NCI-H2227 treated with DMSO at 0.1 percent for 48 hours (cell line): ENCODE data around the gene SGK1.
"Not testable (repeated sequence)": the region's sequence is repeated elsewhere in the genome, so short reads cannot be mapped to it uniquely, and the experiment has no call there.

Source experiments
- DNase-seq: peaks from one replicate; lab custom pipeline; 2025; lab: John Stamatoyannopoulos, UW

SGK1 gene

DNA sequence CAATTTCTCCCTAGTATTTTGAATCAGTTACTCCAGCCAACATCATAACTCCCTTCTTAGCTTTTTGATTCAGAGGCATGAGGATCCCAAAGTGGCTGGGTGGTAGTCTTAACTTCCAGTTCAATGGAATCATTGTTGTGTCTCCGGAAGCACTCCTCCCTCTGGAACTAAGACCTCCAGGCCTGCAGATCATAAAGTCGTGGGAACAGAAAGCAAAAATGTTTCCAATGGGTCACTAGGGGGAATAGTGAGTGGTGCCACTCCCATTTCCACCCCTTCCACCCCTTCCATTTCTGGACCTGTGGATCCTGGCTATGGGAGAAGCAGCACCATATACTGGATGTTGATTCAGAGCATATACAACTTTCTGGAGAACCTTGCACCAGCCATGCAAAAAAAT lies 130.8 kb downstream of the SGK1 start:
- no peak for DNase-seq

GRCh38 chr6:134186355-134186754 lies 131.6 kb downstream of the SGK1 start:
- DNase-seq: no peak

DNA sequence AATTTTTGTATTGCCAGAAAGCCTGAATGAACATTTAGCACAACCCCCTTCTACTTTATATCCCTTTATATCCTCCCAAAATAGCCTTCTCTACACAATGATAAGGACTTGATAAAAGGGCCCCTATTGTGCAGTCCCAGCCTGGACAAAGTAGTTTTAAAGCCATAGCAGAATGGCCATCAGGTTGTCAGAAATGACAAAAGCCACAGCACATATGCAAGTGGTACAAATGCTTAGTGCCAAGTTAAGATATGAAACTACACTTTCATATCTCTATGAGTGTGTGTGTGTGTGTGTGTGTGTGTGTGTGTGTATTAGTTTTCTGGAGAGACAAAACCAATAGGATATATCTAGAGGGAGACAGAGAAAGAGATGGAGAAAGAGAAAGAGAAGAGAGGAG lies 132.6 kb downstream of the SGK1 start:
- no peak for DNase-seq

- DNase-seq: no peak
Measured at GRCh38 chr6:134183844-134184243, 134.1 kb downstream of the SGK1 start.

GRCh38 chr6:134182528-134182927 lies 135.4 kb downstream of the SGK1 start:
- peak; percentile 23 for DNase-seq

GRCh38 chr6:134181726-134182125 lies 136.2 kb downstream of the SGK1 start:
- DNase-seq: not testable (repeated sequence)

DNA sequence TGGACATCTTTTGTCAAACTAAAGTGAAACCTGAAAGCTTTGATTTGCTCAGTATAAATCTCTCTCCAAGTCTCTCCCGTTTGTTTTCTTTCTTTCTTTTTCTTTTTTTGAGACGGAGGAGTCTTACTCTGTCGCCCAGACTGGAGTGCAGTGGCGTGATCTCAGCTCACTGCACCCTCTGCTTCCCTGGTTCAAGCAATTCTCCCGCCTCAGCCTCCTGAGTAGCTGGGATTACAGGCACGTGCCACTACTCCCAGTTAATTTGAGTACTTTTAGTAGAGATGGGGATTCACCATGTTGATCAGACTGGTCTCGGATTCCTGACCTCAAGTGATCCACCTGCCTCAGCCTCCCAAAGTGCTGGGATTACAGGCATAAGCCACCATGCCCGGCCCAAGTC lies 136.7 kb downstream of the SGK1 start:
- DNase-seq: not testable (repeated sequence)

GRCh38 chr6:134180540-134180939 lies 137.4 kb downstream of the SGK1 start:
- DNase-seq: not testable (repeated sequence)

- peak; percentile 77 for DNase-seq
Measured at GRCh38 chr6:134178161-134179044, 139.5 kb downstream of the SGK1 start.

GRCh38 chr6:134177753-134178160 lies 140.2 kb downstream of the SGK1 start:
- no peak for DNase-seq

DNA sequence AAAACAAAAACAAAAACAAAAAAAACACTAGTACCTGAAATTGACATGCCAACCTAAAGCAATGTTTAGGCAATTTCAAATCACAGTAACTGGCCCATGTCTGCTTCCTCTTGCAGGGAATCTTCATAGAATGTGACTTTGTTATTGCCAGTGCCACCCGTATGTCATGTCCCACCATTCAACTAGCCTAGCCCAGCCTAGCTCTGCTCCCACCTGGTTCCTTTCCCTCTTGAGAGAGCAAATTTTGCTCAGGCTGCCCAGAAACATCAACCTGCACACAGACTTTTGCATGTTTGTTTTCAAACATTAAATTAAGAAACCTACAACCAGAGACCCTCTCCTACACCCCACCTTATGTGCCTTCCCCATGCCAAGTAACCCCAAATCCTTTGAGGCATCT lies 140.7 kb downstream of the SGK1 start:
- DNase-seq: no peak

- DNase-seq: no peak
Measured at GRCh38 chr6:134176264-134176975, 141.5 kb downstream of the SGK1 start.

DNA sequence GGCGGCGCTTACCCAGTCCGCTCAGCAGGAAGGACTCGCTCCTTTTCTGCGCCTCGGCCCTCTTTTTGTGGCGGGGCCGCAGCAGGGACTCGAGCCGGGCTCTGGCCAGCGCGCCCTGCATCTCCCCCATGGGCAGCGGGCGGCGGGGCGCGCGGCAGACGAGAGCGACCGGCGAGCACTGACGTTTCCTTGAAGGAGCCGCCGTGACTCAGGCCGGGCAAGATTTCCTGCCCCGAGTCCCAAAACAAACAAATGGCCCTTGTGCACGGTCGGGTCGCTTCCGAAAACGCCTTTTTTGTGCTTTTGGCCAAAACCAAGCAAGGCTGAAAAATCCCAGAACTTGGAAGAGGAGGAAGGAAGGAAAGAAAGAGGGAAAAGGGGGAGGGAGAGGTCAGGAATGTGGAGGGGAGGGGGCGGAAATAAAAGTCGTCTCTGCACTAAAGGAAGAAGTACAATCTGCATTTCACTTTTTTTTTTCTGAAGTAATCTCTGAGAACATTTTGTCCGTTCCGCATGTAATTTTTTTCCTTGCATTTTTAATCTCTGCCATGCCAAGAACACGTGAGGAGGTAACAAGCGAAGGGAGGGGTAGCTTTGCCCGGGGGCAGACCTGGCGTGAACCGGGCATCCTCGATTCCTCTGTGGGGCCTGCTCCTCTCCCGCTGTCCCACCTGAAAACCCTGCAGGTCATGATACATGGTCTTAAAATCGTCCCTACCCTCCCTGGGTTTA lies 142.2 kb downstream of the SGK1 start:
- DNase-seq: no peak

DNA sequence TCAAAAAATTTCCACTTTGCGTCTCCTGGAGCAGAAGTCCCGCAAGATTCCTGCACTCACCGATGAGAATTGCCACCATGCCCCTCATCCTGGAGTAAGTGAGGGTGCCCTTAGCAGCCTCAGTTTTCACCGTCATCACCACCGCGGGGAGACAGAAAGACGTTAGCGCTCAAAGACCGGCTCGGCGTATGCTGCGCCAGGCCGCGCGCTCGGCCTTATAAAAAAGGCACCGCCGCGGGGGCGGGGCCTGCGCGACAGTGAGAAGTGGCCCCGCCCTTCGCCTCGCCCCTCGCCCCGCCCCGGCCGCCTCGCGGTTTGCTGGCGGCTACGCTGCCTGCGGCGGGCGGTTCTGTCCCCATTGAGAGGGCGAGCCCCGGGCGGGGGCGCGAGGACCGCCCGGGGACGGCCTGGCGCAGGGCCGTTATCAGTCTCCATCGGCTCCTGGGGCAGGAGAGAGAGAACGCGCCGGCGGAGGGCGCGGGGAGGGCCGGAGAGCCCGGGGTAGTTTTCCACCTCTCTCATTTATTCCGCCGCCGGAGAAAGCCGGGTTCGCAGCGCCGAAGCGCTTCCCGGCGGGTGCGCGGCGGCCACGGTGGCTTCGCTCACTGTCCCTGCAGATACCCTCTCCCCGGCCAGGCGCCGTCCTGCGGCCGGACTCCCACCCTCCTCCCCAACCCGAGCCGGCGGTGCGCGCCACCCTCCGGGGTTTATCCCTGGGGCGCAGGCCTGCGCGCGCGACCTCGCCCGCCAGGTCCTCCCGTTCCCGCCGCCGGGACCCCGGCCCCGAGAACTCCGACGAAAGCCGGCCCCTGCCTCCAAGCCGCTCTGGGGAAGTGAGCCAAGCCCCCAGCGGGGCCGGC lies 143.0 kb downstream of the SGK1 start:
- peak; percentile 76 for DNase-seq

DNA sequence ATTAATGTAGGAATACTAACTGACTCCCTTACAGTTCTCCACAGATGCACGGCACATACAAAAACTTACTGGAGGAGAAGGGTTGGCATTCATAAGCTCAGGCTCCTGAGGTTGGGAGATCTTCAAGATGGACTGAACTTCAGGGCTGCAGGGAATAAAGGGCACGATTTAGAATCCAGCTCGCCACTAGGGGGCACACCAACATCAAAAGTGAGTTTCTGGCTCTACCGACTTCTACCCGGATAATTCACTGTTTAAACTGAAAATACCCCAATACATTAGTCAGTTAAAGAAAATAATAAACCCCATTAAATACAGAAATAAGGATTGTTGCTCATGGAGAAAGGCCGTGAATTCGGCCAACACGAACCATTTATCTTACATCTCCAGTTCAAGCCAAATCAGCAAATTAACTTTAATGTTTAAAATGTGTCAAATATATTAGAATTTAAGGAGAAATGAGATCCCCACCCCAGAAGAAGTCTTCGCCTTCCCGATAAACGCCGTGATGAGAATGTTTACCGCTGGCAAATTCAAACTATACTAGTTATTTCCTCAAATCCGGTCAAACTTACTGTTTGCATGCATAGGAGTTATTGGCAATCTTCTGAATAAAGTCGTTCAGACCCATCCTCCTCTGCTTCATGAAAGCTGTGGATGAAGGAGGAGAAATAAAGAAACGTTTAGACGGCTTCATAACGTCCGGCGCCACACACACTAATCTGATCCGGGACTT lies 143.8 kb downstream of the SGK1 start:
- DNase-seq: peak; percentile 67

- no peak for DNase-seq
Measured at GRCh38 chr6:134173366-134173725, 144.6 kb downstream of the SGK1 start.

DNA sequence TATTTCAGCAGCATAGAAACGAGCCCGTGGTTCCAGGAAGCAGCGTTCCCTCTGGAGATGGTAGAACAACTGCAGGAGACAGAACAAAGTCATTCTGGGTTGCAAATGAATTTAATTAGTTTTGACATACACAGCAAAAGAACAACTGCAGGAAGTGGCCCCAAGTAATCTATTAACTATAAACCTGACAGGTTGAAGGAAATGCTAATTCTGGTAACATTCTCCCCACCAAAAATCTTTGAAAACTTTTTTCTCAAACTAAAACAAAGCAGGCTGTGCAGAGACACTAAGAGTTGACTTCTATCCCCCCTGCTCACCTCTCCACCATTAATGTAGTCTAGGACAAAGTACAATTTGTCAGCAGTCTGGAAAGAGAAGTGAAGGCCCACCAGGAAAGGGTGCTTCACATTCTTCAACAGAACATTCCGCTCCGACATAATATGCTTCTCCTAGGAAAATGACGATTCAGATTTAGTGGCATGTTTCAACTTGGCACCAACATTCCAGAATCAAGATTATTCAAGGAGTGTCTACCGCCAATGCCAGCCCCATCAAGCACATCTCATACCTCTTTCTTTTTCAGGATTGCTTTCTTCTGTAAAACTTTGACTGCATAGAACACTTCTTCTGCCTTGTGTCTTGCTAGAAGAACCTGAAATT lies 145.1 kb downstream of the SGK1 start:
- no peak for DNase-seq

GRCh38 chr6:134172020-134172705 lies 145.7 kb downstream of the SGK1 start:
- no peak for DNase-seq

GRCh38 chr6:134171517-134171916 lies 146.4 kb downstream of the SGK1 start:
- DNase-seq: no peak

DNA sequence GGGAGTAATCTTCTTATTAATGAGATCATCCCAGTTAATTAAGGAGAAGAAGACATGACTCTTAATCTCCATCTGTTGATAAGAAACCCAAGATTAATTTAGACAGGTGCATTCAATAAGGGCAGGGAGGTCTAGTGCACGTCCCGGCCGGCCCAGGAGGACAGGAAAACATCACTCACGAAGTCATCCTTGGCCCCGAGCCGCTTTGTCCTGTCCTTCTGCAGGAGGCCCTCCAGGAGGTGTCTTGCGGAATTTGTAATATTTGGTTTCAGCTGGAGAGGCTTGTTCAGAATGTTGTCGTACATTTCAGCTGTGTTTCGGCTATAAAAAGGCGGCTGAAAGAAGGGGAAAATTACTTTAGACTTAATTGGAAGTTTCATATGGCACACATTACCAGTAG lies 147.1 kb downstream of the SGK1 start:
- no peak for DNase-seq
